Liver (tissue), 3 donors: ENCODE measurements around the gene AAK1.

Experiments
- FOXA1 ChIP-seq: IDR thresholded peaks from 2 replicates; pipeline ENCODE4 v1.6.1; 2016; ENCODE audit warnings: antibody characterized with exemption
- HNF4A ChIP-seq, 2 donors: conservative IDR thresholded peaks; 2 replicates each; pipeline ENCODE4 v1.6.1; 2016; ENCODE audit warnings: antibody characterized with exemption in 2 of 2, mild to moderate bottlenecking in 2 of 2
- HNF4G ChIP-seq: IDR thresholded peaks from 2 replicates; pipeline ENCODE4 v1.6.1; 2016; ENCODE audit warnings: antibody characterized with exemption
- RAD21 ChIP-seq, 2 donors: IDR thresholded peaks; 2 replicates each; pipeline ENCODE4 v1.6.1; 2016; ENCODE audit warnings: antibody characterized with exemption in 2 of 2, mild to moderate bottlenecking in 2 of 2
- YY1 ChIP-seq: IDR thresholded peaks from 2 replicates; pipeline ENCODE4 v1.6.1; 2016; ENCODE audit warnings: antibody characterized with exemption, mild to moderate bottlenecking
- TF ChIP-seq, protein P1 (sequence below): fragments of 150-350 bp; IDR thresholded peaks from 2 replicates; pipeline ENCODE4 v1.5.1; 2017; ENCODE audit warnings: improper control_type of control experiment, low read depth, low read length; ENCODE audit not compliant: missing input control
- TF ChIP-seq, protein P2 (sequence below): IDR thresholded peaks from 2 replicates; pipeline ENCODE4 v1.6.1; 2016; ENCODE audit warnings: antibody characterized with exemption
- TF ChIP-seq, protein P3 (sequence below): IDR thresholded peaks from 2 replicates; pipeline ENCODE4 v1.6.1; 2016; ENCODE audit warnings: antibody characterized with exemption
- donor health status: healthy.
- donor health status: healthy.

DNA sequence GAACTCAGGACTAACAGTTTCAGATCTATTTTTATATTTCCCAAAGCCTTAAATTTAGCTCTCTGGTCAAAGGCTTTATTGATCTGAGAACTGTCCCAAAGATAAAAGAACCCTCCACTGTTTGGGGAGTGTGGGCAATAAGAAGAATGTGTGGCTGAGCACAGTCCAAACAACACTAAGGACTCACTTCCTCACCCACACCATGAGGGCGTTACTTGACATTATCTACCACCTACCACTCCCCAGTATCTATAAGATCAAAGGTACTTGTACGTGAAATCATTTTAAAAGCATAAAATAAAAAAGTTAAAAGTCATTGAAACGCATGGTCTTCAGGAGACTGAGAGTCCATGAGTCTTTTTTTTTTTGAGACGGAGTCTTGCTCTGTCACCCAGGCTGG, 151.7 kb downstream of the AAK1 start:
- TF ChIP-seq, protein P1, sequence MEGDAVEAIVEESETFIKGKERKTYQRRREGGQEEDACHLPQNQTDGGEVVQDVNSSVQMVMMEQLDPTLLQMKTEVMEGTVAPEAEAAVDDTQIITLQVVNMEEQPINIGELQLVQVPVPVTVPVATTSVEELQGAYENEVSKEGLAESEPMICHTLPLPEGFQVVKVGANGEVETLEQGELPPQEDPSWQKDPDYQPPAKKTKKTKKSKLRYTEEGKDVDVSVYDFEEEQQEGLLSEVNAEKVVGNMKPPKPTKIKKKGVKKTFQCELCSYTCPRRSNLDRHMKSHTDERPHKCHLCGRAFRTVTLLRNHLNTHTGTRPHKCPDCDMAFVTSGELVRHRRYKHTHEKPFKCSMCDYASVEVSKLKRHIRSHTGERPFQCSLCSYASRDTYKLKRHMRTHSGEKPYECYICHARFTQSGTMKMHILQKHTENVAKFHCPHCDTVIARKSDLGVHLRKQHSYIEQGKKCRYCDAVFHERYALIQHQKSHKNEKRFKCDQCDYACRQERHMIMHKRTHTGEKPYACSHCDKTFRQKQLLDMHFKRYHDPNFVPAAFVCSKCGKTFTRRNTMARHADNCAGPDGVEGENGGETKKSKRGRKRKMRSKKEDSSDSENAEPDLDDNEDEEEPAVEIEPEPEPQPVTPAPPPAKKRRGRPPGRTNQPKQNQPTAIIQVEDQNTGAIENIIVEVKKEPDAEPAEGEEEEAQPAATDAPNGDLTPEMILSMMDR, result no peak
- TF ChIP-seq, protein P2, sequence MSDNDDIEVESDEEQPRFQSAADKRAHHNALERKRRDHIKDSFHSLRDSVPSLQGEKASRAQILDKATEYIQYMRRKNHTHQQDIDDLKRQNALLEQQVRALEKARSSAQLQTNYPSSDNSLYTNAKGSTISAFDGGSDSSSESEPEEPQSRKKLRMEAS, result no peak
- TF ChIP-seq, protein P3, sequence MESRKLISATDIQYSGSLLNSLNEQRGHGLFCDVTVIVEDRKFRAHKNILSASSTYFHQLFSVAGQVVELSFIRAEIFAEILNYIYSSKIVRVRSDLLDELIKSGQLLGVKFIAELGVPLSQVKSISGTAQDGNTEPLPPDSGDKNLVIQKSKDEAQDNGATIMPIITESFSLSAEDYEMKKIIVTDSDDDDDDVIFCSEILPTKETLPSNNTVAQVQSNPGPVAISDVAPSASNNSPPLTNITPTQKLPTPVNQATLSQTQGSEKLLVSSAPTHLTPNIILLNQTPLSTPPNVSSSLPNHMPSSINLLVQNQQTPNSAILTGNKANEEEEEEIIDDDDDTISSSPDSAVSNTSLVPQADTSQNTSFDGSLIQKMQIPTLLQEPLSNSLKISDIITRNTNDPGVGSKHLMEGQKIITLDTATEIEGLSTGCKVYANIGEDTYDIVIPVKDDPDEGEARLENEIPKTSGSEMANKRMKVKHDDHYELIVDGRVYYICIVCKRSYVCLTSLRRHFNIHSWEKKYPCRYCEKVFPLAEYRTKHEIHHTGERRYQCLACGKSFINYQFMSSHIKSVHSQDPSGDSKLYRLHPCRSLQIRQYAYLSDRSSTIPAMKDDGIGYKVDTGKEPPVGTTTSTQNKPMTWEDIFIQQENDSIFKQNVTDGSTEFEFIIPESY, result no peak
- TF ChIP-seq YY1 (no peak), HNF4A (conservative IDR thresholded peaks at IDR 0.05) (no peak), FOXA1 (no peak), HNF4G (no peak), RAD21 (IDR thresholded peaks at IDR 0.05) (no peak)
